ENCODE data around the gene TMEM120B.

GRCh38 chr12:121825041-121825523 is 112.5 kb downstream of the TMEM120B start:
- no peak for TF ChIP-seq EP300 (IDR thresholded peaks at IDR 0.05)
- TF ChIP-seq, protein P1, sequence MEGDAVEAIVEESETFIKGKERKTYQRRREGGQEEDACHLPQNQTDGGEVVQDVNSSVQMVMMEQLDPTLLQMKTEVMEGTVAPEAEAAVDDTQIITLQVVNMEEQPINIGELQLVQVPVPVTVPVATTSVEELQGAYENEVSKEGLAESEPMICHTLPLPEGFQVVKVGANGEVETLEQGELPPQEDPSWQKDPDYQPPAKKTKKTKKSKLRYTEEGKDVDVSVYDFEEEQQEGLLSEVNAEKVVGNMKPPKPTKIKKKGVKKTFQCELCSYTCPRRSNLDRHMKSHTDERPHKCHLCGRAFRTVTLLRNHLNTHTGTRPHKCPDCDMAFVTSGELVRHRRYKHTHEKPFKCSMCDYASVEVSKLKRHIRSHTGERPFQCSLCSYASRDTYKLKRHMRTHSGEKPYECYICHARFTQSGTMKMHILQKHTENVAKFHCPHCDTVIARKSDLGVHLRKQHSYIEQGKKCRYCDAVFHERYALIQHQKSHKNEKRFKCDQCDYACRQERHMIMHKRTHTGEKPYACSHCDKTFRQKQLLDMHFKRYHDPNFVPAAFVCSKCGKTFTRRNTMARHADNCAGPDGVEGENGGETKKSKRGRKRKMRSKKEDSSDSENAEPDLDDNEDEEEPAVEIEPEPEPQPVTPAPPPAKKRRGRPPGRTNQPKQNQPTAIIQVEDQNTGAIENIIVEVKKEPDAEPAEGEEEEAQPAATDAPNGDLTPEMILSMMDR (IDR thresholded peaks at IDR 0.05): no peak

Measured in upper lobe of left lung (tissue), 4 donors.